Pancreas (tissue), 10 donors: Measurements from ENCODE around the gene ARHGAP6. TPM values are rescaled to one million over a fixed set of nuclear protein-coding genes. Genes with fewer than 3 reads are reported as not detected.

Experiments
- ATAC-seq, 4 donors: fragments of 200-7000 bp; cut with Tn5 transposase; one replicate each; pipeline versions ENCODE4 v1.8.0 to v1.9.1; 2020; ENCODE audit warnings: mild to moderate bottlenecking in 4 of 4, moderate library complexity in 4 of 4
- DNase-seq, 6 donors: peaks; one replicate each; pipeline ENCODE4 v3.0.0-alpha.2; 2020
- FAIRE-seq: peaks from 2 replicates; lab custom pipeline; 2012; peaks lifted over from hg19 to GRCh38; lab: Jason Lieb, UNC
- H3K27ac ChIP-seq, 4 donors: fragments of 200-600 bp; sonication (generic); 1 replicate in 3 of 4; 2 replicates in 1 of 4; pipeline versions ENCODE4 v1.5.0 to v1.8.0; 2020
- H3K27me3 ChIP-seq, 4 donors: fragments of 200-600 bp; one replicate each; pipeline ENCODE4 v1.8.0; 2021
- H3K36me3 ChIP-seq, 3 donors: fragments of 200-600 bp; sonication (generic) in 1 of 3; one replicate each; pipeline versions ENCODE4 v1.5.0 to v1.8.0; 2020 to 2021
- H3K4me1 ChIP-seq, 3 donors: fragments of 200-600 bp; one replicate each; pipeline ENCODE4 v1.8.0; 2021
- H3K4me3 ChIP-seq, 4 donors: fragments of 200-600 bp; sonication (generic) in 2 of 4; one replicate each; pipeline versions ENCODE4 v1.5.0 to v1.8.0; 2020 to 2021
- H3K9me3 ChIP-seq, 4 donors: fragments of 200-600 bp; one replicate each; pipeline ENCODE4 v1.8.0; 2021
- whole genome bisulfite sequencing, 2 donors: extraction: QIAGEN DNeasy Blood & Tissue Kit; methylation state at CpG; one replicate each; pipeline ENCODE4 v1.1.7; 2013; 5-methylcytosine and 5-hydroxymethylcytosine counted together
- intact Hi-C, 3 donors: fragments of 100-400 bp; cut with DNase I; formaldehyde crosslinking; loops; one replicate each; pipeline versions ENCODE4 v1.11.1 to v1.14.2; 2022
- polyA plus RNA-seq, 2 donors: library from polyadenylated mRNA; stranded (reverse); fragments of 200-250 nt; gene quantifications; one replicate each; pipeline ENCODE4 v1.2.3, GENCODE V29; 2013
- total RNA-seq, 6 donors: library from RNA; stranded (reverse); fragmentation: NEBNext Ultra II Directional in 4 of 6; extraction: Animal tissue kit (Norgen Biotek cat#: 25700) in 4 of 6; gene quantifications; one replicate each; pipeline versions ENCODE4 v1.2.1 to v1.2.4, GENCODE V29; 2021 to 2023
- TF ChIP-seq, protein P1 (sequence below), 4 donors: fragments of 200-600 bp; sonication (generic) in 3 of 4; IDR thresholded peaks; one replicate each; pipeline versions ENCODE4 v1.5.0 to v1.8.0; 2021; ENCODE audit warnings: antibody characterized with exemption in 4 of 4
- donor health status: healthy with polysubstance abuse.
- donor health status: DM: no; HTN: no; CAD: no; lungs with moderate emphysema.
- donor health status: DM: no; HTN: no; CAD: no.
- donor health status: control.
- donor health status: control.
- donor health status: Bipolar disorder and iron deficiency.
- donor health status: DM: yes; HTN: yes; CAD: no.
- donor health status: DM: no; HTN: no; CAD: no.
- donor health status: DM: no; HTN: no; CAD: no.
- donor health status: DM: yes; HTN: yes; CAD: no.

ARHGAP6 gene
- total and polyA plus RNA-seq, 8 donors: 0.79 to 3.3 (median 1.1) TPM

DNA sequence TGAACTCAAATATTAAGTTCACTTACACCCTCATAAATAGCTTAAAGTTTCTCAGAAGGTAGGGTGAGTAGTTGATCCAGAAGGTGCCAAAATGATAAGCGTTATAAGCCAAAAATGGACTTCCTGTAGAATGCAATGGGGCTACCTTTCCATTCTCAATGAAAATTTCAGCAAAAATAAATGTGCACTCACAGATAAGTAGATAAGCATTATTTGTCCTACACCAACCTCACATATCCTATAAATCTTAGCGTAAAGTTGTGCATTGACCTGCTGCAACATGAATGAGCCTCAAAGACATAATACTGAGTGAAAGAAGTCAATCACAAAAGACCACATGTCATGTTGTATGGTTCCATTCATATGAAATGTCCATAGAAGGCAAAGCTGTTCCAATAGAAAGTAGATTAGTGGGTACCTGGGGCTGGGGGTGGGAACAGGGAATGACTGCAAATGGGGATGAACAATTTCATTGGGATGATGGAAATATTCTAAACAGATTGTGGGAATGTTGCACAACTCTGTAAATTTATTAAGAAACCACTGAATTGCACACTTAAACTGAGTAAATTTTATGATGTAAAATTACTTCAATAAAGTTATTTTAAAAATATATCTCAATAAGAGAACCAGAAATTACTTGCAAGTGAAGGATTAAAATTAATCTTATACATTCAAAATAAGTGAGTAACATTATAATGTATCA lies 271.6 kb downstream of the ARHGAP6 start:
- FAIRE-seq: peak; percentile 77

GRCh38 chrX:11386812-11387211 lies 278.9 kb downstream of the ARHGAP6 start:
- no peaks in the 10 kb centered on the region for H3K36me3 ChIP-seq
- 71 to 74% methylated on average over 3 of the region's 3 CpGs for WGBS, 2 donors
- H3K4me3 ChIP-seq: no peak overlapping the region
- no peak overlapping the region for H3K27ac ChIP-seq
- FAIRE-seq (no peak), ATAC-seq (no peak), DNase-seq (no peak)
- TF ChIP-seq, protein P1, sequence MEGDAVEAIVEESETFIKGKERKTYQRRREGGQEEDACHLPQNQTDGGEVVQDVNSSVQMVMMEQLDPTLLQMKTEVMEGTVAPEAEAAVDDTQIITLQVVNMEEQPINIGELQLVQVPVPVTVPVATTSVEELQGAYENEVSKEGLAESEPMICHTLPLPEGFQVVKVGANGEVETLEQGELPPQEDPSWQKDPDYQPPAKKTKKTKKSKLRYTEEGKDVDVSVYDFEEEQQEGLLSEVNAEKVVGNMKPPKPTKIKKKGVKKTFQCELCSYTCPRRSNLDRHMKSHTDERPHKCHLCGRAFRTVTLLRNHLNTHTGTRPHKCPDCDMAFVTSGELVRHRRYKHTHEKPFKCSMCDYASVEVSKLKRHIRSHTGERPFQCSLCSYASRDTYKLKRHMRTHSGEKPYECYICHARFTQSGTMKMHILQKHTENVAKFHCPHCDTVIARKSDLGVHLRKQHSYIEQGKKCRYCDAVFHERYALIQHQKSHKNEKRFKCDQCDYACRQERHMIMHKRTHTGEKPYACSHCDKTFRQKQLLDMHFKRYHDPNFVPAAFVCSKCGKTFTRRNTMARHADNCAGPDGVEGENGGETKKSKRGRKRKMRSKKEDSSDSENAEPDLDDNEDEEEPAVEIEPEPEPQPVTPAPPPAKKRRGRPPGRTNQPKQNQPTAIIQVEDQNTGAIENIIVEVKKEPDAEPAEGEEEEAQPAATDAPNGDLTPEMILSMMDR (IDR thresholded peaks at IDR 0.05): no peak
- intact Hi-C loops: no loop called here
- H3K9me3 ChIP-seq: no peaks in the 10 kb centered on the region
- H3K4me1 ChIP-seq: no peaks in the 10 kb centered on the region
- no peaks in the 10 kb centered on the region for H3K27me3 ChIP-seq

More for the DNA sequence above, 271.6 kb downstream of the ARHGAP6 start:
- Histone ChIP-seq H3K27ac (no peak overlapping the region), H3K36me3 (no peaks in the 10 kb centered on the region), H3K4me3 (no peak overlapping the region), H3K27me3 (peaks cover 0 to 7% (median under 1%) of the 10 kb centered on the region in 4 donors), H3K9me3 (no peaks in the 10 kb centered on the region), H3K4me1 (no peaks in the 10 kb centered on the region)
- no peak for ATAC-seq
- no peak for DNase-seq
- intact Hi-C loops: no loop called here
- 91 to 94% methylated on average over 2 of the region's 2 CpGs for WGBS, 2 donors
- TF ChIP-seq, protein P1 (IDR thresholded peaks at IDR 0.05): no peak

DNA sequence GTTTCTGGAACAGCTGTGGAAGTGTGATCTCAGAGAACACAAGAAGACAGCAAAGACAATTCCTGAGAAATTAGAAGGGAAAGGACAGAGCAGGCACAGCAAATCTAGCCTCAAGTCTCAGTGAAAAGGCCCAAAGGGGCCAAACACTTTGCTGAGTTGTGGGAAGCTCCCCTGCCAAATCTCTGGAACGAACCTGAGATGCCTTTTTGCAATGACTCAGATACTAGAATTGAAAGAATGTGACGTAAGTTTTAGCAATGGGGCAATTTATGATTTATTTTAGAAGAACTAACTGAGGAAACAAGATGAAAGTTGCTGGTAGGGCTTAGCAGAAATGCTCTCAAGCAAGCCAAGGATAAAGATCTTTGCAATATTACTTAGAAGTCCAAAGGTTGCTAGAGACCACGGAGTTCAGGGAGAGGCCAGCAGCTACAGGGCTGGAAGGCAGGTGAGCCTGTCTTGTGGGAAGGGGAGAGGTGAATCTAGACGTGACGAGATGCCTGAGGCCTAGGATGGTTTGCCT lies 279.7 kb downstream of the ARHGAP6 start:
- ATAC-seq (peak in 3 of 4 donors; percentile 26 to 32 (median 30)), DNase-seq (no peak), FAIRE-seq (peak; percentile 43)
- Histone ChIP-seq H3K27ac (no peak overlapping the region), H3K9me3 (no peaks in the 10 kb centered on the region), H3K4me1 (no peaks in the 10 kb centered on the region), H3K27me3 (no peaks in the 10 kb centered on the region), H3K36me3 (no peaks in the 10 kb centered on the region), H3K4me3 (no peak overlapping the region)
- TF ChIP-seq, protein P1 (IDR thresholded peaks at IDR 0.05): no peak
- intact Hi-C loops: no loop called here
- 50 to 53% methylated on average over 5 of the region's 5 CpGs for WGBS, 2 donors

DNA sequence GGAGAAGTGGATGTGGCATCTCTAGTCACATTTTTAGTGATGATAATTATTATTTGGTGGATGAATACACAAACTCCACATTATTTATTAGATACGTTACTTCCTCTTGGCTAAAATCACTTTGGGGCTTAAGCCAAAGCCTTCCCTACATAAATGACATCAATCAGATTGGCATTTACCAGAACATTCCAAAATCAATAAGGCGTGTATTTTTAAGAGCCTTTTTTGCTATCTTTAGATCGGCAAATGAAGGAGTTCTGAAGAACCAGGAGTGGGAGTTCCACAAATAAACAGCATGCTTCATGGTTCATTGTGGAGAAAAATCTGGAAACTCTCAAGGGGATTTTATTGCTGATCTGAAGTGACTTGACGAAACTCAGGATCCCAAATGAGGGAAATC lies 282.8 kb downstream of the ARHGAP6 start:
- no peak overlapping the region for H3K4me3 ChIP-seq
- no peaks in the 10 kb centered on the region for H3K9me3 ChIP-seq
- H3K27ac ChIP-seq: no peak overlapping the region
- H3K36me3 ChIP-seq: no peaks in the 10 kb centered on the region
- 28 to 29% methylated on average over 4 of the region's 4 CpGs for WGBS, 2 donors
- DNase-seq (no peak), ATAC-seq (no peak), FAIRE-seq (peak; percentile 49)
- H3K27me3 ChIP-seq: peaks cover 0 to 7% (median 0%) of the 10 kb centered on the region in 4 donors
- TF ChIP-seq, protein P1 (IDR thresholded peaks at IDR 0.05): no peak
- intact Hi-C loops: no loop called here
- no peaks in the 10 kb centered on the region for H3K4me1 ChIP-seq

DNA sequence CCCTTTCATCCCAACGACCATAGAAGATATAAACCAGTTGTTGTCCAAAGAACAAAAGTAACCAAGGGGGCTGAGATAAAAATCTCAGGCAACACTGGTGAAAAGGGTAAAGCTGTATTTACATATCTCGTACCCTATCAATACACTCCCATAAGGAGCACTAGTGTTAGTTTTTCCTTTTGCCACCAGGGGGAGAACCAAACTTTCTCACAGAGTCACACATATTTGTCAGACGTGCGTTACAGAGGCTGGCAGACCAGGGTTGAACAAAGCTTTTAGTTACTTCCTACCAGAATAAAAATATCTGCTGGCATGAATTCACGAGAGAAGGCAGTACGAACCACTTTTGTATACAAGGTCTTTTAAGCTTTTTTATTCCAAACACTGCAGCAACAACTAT lies 284.3 kb downstream of the ARHGAP6 start:
- 1 to 2% methylated on average over 6 of the region's 6 CpGs for WGBS, 2 donors
- Histone ChIP-seq H3K27me3 (peaks cover 0 to 7% (median 0%) of the 10 kb centered on the region in 4 donors), H3K4me1 (no peaks in the 10 kb centered on the region), H3K4me3 (no peak overlapping the region), H3K36me3 (no peaks in the 10 kb centered on the region), H3K9me3 (no peaks in the 10 kb centered on the region), H3K27ac (no peak overlapping the region)
- FAIRE-seq (peak; percentile 95), DNase-seq (peak in 1 of 6 donors; percentile 31), ATAC-seq (peak; percentile 64 to 89 (median 87))
- intact Hi-C loops: no loop called here
- TF ChIP-seq, protein P1 (IDR thresholded peaks at IDR 0.05): peak; percentile 31 to 59 (median 50)
